Measurements from ENCODE around the gene TMEM17. TPM values are rescaled to one million over a fixed set of nuclear protein-coding genes. Genes with fewer than 3 reads are reported as not detected.

The TMEM17 gene
- total and polyA plus RNA-seq, 2 of the 13 experiments (the other 11 are each of a cell fraction or from before 2014, with no cell fraction given): 0.22 to 0.50 TPM

DNA sequence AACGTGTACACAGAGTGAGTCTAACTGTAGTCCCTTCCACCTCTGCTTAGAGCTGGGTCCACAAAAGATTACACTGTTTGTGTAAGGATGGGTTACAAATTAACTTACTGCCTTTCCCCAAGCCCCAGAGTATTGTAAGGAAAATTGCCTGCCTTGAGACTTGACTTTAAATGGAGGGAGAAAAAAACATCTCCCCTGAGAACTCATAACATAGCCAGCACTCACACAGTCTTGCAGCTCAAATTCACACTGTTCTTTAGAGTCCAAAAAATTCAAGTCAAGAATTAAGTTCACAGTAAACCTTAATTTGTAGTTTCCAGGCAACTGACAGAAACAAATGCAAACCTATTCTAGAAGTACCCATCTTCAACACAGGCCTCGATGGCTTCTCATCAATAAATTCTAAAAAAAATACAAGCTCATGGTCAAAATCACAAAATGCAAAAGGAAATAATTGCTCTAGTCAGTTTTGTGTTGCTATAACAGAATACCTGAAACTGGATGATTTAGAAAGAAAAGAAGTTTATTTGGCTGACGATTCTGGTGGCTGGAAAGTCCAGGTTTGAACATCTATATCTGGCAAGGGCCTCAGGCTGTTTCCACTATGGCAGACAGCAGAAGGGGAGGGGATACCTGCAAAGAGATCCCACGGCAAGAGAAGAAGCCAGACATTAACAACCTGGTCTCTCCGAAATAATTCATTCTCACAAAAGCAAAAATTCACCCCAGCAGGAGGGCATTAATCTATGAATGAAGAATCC lies 34.6 kb upstream of the TMEM17 start (continued):
- TF ChIP-seq, protein P1, sequence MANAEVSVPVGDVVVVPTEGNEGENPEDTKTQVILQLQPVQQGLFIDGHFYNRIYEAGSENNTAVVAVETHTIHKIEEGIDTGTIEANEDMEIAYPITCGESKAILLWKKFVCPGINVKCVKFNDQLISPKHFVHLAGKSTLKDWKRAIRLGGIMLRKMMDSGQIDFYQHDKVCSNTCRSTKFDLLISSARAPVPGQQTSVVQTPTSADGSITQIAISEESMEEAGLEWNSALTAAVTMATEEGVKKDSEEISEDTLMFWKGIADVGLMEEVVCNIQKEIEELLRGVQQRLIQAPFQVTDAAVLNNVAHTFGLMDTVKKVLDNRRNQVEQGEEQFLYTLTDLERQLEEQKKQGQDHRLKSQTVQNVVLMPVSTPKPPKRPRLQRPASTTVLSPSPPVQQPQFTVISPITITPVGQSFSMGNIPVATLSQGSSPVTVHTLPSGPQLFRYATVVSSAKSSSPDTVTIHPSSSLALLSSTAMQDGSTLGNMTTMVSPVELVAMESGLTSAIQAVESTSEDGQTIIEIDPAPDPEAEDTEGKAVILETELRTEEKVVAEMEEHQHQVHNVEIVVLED (CRISPR knock-in tag; IDR thresholded peaks at IDR 0.05; ENCODE audit: borderline replicate concordance): no peak
- TF ChIP-seq, protein P2, sequence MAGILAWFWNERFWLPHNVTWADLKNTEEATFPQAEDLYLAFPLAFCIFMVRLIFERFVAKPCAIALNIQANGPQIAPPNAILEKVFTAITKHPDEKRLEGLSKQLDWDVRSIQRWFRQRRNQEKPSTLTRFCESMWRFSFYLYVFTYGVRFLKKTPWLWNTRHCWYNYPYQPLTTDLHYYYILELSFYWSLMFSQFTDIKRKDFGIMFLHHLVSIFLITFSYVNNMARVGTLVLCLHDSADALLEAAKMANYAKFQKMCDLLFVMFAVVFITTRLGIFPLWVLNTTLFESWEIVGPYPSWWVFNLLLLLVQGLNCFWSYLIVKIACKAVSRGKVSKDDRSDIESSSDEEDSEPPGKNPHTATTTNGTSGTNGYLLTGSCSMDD (CRISPR knock-in tag; IDR thresholded peaks at IDR 0.05): no peak
- TF ChIP-seq, protein P3, sequence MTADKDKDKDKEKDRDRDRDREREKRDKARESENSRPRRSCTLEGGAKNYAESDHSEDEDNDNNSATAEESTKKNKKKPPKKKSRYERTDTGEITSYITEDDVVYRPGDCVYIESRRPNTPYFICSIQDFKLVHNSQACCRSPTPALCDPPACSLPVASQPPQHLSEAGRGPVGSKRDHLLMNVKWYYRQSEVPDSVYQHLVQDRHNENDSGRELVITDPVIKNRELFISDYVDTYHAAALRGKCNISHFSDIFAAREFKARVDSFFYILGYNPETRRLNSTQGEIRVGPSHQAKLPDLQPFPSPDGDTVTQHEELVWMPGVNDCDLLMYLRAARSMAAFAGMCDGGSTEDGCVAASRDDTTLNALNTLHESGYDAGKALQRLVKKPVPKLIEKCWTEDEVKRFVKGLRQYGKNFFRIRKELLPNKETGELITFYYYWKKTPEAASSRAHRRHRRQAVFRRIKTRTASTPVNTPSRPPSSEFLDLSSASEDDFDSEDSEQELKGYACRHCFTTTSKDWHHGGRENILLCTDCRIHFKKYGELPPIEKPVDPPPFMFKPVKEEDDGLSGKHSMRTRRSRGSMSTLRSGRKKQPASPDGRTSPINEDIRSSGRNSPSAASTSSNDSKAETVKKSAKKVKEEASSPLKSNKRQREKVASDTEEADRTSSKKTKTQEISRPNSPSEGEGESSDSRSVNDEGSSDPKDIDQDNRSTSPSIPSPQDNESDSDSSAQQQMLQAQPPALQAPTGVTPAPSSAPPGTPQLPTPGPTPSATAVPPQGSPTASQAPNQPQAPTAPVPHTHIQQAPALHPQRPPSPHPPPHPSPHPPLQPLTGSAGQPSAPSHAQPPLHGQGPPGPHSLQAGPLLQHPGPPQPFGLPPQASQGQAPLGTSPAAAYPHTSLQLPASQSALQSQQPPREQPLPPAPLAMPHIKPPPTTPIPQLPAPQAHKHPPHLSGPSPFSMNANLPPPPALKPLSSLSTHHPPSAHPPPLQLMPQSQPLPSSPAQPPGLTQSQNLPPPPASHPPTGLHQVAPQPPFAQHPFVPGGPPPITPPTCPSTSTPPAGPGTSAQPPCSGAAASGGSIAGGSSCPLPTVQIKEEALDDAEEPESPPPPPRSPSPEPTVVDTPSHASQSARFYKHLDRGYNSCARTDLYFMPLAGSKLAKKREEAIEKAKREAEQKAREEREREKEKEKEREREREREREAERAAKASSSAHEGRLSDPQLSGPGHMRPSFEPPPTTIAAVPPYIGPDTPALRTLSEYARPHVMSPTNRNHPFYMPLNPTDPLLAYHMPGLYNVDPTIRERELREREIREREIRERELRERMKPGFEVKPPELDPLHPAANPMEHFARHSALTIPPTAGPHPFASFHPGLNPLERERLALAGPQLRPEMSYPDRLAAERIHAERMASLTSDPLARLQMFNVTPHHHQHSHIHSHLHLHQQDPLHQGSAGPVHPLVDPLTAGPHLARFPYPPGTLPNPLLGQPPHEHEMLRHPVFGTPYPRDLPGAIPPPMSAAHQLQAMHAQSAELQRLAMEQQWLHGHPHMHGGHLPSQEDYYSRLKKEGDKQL (CRISPR knock-in tag; IDR thresholded peaks at IDR 0.05; ENCODE audit: low read depth): peak; percentile 70; the same call in 1 of the 2 replicates
- TF ChIP-seq ARHGAP35 (CRISPR knock-in tag; IDR thresholded peaks at IDR 0.05; ENCODE audit: borderline replicate concordance): no peak
- 0 out of 2 replicates have a peak, but pooled peaks have one; percentile 59 for TF ChIP-seq ZNF878 (CRISPR knock-in tag; IDR thresholded peaks at IDR 0.05)
- TF ChIP-seq THYN1 (CRISPR knock-in tag; IDR thresholded peaks at IDR 0.05; ENCODE audit: borderline replicate concordance, low read depth): no peak
- no peak for TF ChIP-seq ZNF619 (CRISPR knock-in tag; IDR thresholded peaks at IDR 0.05)
- peak; percentile 36; the same call in 1 of the 2 replicates for TF ChIP-seq ZMAT3 (CRISPR knock-in tag; conservative IDR thresholded peaks at IDR 0.05)
- peak; percentile 73 for TF ChIP-seq PHF21A (CRISPR knock-in tag; IDR thresholded peaks at IDR 0.05)
- no peak for TF ChIP-seq ATAD3A (CRISPR knock-in tag; IDR thresholded peaks at IDR 0.05)
- no peak for TF ChIP-seq ZNF343 (CRISPR knock-in tag; IDR thresholded peaks at IDR 0.05)
- no peak for TF ChIP-seq KLF15 (CRISPR knock-in tag; IDR thresholded peaks at IDR 0.05; ENCODE audit: borderline replicate concordance)
- no peak for TF ChIP-seq SSRP1 (CRISPR knock-in tag; IDR thresholded peaks at IDR 0.05)
- TF ChIP-seq ZNF354B (CRISPR knock-in tag; IDR thresholded peaks at IDR 0.05): no peak
- peak; percentile 45; the same call in 1 of the 2 replicates for TF ChIP-seq KDM5A (IDR thresholded peaks at IDR 0.05; ENCODE audit: borderline replicate concordance, low read length)
- 0 out of 2 replicates have a peak, but pooled peaks have one; percentile 18 for TF ChIP-seq JUN (CRISPR knock-in tag; IDR thresholded peaks at IDR 0.05)
- TF ChIP-seq ZSCAN30 (CRISPR knock-in tag; IDR thresholded peaks at IDR 0.05): no peak
- TF ChIP-seq ZNF766 (CRISPR knock-in tag; IDR thresholded peaks at IDR 0.05; ENCODE audit: borderline replicate concordance): no peak
- no peak for TF ChIP-seq FLYWCH1 (CRISPR knock-in tag; IDR thresholded peaks at IDR 0.05)
- TF ChIP-seq MTF1 (CRISPR knock-in tag; IDR thresholded peaks at IDR 0.05): no peak
- no peak for TF ChIP-seq ZBTB42 (CRISPR knock-in tag; IDR thresholded peaks at IDR 0.05)
- peak; percentile 29 for TF ChIP-seq MED8 (CRISPR knock-in tag; IDR thresholded peaks at IDR 0.05; ENCODE audit: insufficient replicate concordance)
- no peak for TF ChIP-seq ZSCAN12 (CRISPR knock-in tag; IDR thresholded peaks at IDR 0.05)
